GM12891 (cell line): ENCODE results near the gene LRFN5.

Source experiments
- POLR2A ChIP-seq: IDR thresholded peaks from 2 replicates; pipeline ENCODE4 v1.6.1; 2011; ENCODE audit warnings: low read depth, low read length, control low read depth
- POLR2AphosphoS5 ChIP-seq: IDR thresholded peaks from 2 replicates; pipeline ENCODE4 v1.6.1; 2011; ENCODE audit warnings: low read depth, low read length, control low read depth
- TAF1 ChIP-seq: IDR thresholded peaks from 2 replicates; pipeline ENCODE4 v1.6.1; 2011; ENCODE audit warnings: low read depth, low read length, control low read depth

DNA sequence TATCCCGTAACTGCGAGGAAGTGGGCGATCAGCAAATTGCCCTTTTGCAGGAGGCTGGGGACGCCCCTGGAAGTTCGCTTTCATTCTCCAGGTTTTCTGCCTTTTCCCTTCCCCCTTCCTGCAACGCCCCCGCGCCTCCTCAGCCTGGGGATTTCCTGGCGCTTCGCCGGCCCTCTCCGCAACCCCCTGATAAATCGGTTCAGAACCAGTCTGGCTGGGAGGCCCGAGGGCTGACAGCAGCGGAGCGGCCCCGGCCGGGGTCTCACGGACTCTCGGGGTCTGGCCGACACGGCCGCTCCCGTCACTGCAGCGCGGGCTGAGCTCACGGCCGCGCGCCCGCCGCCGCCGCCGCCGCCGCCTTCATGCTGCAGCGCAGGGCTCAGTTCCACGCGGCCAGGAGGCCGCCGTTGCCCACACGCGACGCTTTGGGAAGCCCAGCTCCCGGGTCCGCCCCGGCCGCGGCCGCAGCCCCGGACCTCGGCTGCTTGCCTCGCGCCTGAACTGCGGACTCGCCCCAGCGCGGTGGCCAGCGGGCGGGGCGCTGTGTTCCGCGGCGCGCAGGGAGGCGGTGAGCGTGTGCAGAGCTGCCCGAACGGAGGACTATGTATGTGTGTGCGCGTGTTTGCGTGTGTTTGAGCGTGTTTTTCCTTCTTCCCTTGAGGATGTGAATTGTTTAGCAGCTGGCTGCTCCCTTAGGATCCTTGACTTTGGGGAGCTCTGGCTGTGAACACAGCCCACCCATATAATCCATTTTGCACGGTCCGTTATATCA, at the start of gene LRFN5:
- TF ChIP-seq TAF1 (no peak), POLR2A (no peak), POLR2AphosphoS5 (no peak)
